Stimulated activated CD4-positive, alpha-beta T cell treated with anti-CD3 and anti-CD28 coated beads, Interleukin-1b, Interleukin-23, amount 100 ng/mL, for 48 hours (primary cell): Measurements from ENCODE around the gene CACNA2D4.

ENCODE experiments used
- DNase-seq: peaks from one replicate; pipeline ENCODE4 v3.0.0-alpha.2; 2020

CACNA2D4 gene

GRCh38 chr12:1934068-1934467 lies 15.6 kb upstream of the CACNA2D4 start:
- DNase-seq = no peak

DNA sequence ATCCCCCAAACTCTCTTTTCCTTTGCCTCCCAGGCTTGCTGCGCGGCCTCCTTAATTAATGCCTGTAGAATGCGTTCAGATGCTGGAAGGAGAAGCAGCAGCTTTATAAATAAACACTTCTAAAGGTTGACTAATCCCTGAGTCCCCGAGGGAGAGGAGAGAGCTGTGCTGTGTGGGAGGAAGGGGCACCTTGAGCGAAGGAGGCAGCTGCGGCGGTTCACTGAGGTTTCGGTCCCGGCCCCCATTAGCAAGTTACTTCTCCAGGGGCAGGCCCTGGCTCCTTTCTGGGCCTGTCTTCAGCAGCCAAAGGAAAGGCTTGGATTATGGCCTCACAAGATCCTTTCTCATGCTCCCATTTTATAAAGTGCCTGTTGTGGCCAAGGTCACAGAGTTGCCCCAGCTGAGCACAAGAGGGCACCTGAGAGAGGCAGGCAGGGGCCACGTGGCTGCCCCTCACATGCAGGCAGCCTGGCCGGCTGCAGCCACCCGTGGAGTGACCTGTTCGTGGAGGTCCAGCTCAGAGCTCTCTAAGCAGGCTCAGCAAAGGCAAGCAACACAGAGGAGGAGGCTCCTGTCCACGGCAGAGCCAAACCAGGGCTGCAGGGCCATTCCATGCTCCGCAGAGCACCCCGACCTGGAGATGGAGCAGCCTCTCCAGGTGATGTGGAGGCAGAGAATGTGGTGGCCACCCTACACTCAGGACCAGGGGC lies 15.0 kb upstream of the CACNA2D4 start:
- no peak for DNase-seq

DNA sequence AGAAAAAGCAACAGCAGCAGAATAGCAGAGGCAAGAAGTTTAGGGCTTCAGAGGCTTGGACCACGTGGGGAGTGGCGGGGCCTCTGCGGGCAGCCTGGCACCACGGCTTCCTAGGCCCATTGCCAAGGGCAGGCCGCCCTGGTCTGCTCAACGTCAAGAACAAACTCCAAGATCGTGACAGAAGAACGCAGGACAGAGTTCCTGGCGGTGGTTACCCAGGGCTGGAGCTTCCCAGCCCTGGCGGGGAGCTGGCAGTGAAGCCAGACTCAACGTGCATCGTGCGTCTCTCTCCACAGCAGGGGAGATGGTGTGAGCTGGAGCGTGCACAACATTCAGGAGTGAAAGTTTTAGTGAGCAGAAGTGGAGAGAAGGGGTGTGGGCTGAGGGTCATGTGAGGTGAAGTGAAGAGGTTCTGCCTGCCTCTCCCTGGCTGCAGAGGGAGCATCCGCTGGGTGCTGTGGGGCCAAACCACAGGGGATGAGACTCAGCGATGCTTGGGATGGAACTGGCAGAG lies 13.9 kb upstream of the CACNA2D4 start:
- DNase-seq = no peak

GRCh38 chr12:1931642-1932041 lies 13.2 kb upstream of the CACNA2D4 start:
- no peak for DNase-seq

DNA sequence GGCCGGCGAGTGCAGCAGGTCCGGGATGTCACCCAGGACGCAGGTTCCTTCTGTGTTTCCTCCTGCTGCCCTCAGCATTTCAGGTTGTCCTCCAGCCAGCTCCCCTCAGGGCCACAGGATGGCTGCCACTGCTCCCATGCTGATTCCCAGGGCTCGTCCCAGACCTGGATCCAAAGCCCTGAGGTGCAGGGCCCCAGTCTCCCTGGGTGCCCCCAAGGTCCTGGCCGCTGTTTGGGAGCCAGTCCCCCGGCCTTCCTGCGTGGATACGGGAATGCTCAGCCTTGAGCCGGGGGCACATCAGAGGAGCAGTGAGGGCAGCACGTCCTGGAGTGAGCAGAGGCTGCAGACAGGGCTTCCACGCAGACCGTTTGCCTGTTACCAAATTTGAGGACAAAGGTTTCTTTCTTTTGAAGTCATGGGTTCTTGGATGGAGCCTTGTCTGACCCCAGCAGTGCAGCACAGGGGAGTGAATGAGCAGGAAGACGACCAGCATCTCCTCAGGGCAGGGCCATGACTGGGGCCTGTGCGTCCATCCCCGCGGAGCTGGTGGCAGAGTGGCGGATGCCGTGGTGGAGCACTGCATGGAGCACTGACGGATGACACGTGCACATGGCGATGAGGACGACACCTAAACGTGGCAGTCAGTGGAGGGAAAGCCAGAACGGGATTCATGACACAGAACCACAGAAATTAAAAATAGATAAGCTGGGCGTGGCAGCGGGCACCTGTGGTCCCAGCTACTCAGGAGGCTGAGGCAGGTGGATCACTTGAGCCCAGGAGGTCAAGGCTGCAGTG lies 12.5 kb upstream of the CACNA2D4 start:
- DNase-seq = no peak

- no peak for DNase-seq
Measured at GRCh38 chr12:1929985-1930802, 11.7 kb upstream of the CACNA2D4 start.

GRCh38 chr12:1929241-1929984 lies 11.0 kb upstream of the CACNA2D4 start:
- DNase-seq = no peak

GRCh38 chr12:1928439-1929121 lies 10.1 kb upstream of the CACNA2D4 start:
- no peak for DNase-seq

GRCh38 chr12:1927751-1928351 lies 9.4 kb upstream of the CACNA2D4 start:
- no peak for DNase-seq

DNA sequence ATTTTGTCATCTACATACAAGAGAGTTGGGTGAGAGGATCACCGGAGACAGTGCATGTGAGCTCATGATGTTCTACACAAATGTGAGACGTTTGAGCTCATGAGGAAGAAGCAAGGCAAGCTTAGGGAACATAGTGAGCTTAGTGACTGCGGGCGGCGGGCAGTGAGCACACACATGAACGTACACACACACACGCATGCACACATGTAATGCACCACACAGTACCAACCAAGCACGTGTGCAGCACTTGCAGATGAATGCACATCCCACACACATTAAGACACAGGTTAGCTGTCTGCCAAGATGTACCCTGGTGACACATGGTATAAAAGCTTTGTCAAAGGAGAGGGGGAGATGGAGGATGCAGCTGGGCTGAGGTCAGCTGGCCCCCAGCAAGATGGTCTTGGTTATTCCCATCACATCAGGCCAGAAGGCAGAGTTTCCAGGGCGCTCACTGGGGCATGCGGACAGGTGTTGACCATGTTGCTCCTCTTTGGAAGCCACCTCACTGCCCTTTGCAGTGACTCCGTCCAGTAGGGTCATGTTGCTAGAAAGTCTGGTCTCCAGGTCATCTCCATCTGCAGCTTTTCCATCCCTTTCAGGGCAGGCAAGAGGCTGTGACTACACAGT lies 8.7 kb upstream of the CACNA2D4 start:
- no peak for DNase-seq

DNA sequence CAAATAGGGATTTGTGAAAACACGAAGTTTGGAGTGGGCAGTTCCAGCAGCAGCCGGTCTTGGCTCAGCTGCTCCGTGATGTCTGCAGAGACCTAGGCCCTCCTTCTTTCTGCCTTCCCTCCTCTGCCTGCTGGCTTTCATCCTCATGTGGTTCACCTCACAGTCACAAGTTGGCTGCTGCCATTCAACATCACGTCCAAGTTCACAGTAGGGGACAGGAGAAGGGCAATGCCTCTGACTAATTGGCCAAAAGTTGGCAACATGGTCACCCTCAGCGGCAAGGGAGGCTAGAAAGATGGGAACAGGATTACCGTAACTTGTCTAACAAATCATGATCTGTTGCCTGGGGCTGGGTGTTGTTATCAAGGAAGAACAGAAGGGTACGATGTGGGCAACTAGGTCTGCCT lies 7.8 kb upstream of the CACNA2D4 start:
- DNase-seq = no peak

DNA sequence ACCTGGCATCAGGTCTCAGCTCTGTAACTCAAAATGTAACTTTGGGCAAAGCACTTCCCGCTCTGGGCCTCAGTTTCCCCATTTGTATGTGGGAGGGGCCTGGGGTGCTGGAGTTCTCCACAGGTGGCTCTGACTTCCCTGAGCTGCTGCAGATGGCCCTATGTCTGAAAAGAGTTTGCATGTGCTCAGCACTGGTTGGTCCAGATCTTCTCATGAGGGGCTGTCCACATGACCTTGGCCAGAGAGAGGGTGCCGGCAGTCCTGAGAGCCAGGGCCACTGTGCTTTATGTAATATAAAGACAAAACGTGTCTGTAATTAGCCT lies 7.2 kb upstream of the CACNA2D4 start:
- DNase-seq = no peak

- DNase-seq = no peak
Measured at GRCh38 chr12:1924996-1925683, 6.7 kb upstream of the CACNA2D4 start.

DNA sequence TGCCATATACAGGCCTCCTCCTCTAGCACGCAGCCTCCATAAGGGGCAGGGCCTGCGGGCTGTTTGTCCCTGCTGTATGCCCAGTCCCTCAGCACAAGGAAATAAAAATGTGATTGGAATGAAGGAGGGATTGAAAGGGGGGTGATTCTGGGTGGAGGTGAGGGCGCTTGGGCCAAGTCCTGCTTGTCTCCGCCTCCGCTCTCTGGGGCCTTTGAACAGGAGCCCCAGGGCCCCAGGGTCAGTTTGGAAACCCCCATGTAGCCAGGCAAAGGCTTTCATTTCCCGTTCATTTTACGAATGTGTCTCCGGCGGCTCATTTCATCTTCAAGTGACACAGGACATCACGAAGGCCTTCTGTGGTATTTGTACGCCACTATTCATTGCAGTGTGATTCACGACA lies 4.5 kb upstream of the CACNA2D4 start:
- no peak for DNase-seq

DNA sequence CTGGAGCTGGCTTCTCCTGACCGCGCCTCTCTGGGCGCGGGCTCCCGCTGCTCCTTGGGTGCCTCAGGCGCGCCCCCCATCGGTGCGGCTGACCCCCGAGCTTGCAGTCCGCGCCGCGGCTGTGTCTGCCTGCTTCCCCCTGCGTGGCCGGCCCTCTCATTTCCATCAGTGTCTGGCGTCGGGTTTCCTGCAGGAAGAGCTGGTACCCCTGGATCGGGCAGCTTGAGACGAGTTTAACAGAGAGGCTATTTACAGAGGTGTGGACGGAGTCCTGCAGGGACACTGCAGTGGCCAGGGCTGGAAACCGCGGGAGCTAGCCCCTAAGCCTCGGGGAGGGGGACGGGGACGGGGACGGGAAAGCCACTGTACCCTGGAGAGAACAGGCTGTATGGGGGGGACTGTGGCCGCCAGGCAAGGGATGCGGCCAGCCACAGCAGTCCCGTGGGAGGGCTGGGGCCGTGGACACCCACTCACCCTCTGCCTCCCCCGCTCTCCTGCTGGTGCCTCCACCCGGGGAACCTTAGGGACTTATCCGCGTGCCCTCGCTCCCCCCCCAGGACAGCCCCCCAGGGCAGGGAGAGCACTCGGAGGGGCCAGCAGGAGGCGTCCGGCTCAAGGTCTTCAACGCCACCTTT lies 3.7 kb upstream of the CACNA2D4 start:
- no peak for DNase-seq

DNA sequence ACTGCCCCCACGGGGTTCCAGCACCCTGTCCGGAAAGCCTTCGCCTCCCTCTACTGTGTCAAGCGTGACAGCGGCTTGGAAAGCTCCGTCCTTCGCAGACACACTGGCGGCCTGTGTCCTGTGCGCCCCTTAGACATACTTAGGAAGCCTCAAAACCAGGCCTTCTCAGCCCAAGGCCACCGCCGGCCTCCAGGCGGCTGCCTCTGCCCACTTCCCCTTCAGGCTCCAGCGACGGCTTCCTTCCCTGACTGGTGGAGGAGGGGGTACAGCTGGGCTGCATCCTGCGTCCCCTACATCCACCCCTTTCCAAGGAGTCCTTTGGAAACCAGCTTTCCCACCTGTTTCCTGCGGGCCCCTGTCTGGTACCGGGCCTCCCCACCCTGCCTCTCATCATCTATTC lies 2.5 kb upstream of the CACNA2D4 start:
- DNase-seq = no peak

DNA sequence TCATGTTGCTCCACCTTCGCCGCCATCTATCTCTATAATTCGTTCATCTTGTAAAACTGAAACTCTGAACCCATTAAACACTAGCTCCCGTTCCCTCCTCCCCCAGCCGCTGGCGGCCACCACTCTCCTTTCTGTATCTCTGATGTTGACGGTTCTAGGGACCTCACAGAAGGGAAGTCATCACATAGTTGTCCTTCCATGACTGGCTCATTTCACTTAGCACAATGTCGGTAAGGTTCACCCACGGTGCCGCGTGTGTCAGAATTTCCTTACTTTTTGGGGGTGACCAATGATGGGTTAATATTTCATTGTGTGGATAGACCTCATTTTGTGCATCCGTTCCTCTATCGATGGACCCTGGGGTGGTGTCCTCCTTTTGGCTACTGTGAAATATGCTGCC lies 2.0 kb upstream of the CACNA2D4 start:
- DNase-seq = no peak

DNA sequence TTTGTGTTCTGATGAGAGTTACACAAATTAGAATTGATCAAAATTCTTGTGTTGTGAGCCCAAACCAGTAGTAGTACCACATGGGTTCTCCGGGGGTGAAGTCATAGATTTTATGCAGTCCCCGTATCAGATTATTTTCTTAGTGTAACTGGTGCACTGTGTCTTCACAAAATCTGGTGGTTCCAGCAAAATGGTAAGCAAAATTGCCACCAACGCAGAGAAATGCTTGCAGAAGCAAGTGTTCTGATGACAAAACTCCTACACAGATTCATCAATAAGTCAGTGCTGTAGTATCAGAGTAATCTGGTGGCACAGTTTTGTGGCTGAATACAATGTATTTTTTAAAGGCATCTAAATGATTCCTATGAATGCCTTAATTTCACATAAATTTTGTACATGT lies 1.3 kb upstream of the CACNA2D4 start:
- DNase-seq = no peak

DNA sequence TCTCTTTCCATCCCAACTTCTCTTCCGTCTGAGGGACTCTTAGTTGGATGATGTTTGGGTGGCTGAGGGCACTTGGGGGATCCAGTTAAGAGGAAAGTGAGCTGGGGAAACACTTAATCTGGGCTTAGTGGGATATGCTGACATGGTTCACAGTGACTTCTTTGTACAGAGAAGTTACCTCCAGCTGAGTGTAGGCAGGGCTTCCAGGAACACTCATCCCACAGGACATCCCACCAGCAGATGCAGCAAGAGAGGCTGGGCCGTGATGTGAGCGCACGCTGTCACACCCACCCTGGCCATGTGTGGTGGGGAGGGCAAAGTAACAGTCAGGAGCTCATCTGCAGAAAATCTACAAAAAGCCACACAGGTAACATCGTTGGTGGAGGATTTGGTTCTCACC lies 832 bp upstream of the CACNA2D4 start:
- no peak for DNase-seq

DNA sequence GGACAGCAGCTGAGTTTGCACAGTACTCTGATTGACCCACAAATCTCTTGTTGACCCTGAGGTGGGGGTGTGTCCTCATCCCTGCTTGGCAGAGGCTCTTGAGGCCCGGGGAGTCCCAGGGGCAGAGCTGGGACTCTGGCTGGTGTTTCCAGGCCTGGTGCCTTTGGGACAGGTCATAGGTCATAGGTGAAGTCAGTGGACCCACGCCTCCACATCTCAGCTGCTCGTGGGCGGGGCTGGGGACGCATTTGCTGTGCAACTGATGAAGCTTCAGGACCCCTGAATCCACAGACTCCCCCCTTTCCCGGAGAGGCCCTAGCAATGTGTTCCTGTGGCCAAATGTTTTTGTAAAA lies 408 bp upstream of the CACNA2D4 start:
- DNase-seq = no peak
